ENCODE measurements around the gene GFOD1. TPM values are rescaled to one million over a fixed set of nuclear protein-coding genes. Genes with fewer than 3 reads are reported as not detected.

The GFOD1 gene
- total and polyA plus RNA-seq, 8 donors, result 1.4 to 2.7 (median 2.1) TPM

GRCh38 chr6:13369591-13369990, 117.8 kb downstream of the GFOD1 start:
- H3K27me3 ChIP-seq, result no peaks in the 10 kb centered on the region
- DNase-seq (no peak), FAIRE-seq (no peak), ATAC-seq (no peak)
- no peak for TF ChIP-seq CTCF (IDR thresholded peaks at IDR 0.05)
- H3K36me3 ChIP-seq, result no peaks in the 10 kb centered on the region
- no peak overlapping the region for H3K4me3 ChIP-seq
- intact Hi-C loops (cut with DNase I), result no loop called here
- peaks cover 0 to 4% (median 4%) of the 10 kb centered on the region in 3 donors for H3K4me1 ChIP-seq
- WGBS, 2 donors, result 0 to 86% methylated on average over 1 of the region's 1 CpG
- no peak overlapping the region for H3K27ac ChIP-seq
- no peaks in the 10 kb centered on the region for H3K9me3 ChIP-seq

DNA sequence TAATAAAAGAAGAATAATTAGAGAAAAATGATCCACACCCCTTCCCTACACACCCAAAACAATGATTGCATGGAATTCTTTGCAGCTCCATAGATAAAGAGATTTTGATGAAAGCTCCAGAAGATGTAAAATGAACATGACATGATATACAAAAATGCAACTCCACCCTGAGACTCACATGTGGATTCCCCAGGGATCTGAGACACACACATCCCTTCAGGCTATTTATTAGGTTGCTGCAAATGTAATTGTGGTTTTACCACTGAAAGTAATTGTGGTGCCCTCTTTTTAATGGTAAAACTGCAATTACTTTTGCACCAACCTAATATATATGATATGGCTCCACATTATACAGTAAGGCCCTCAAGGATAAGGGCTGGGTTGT, 118.7 kb downstream of the GFOD1 start:
- H3K9me3 ChIP-seq, result no peaks in the 10 kb centered on the region
- ATAC-seq, result no peak
- no peak overlapping the region for H3K4me3 ChIP-seq
- H3K27ac ChIP-seq, result no peak overlapping the region
- DNase-seq, result no peak
- H3K27me3 ChIP-seq, result no peaks in the 10 kb centered on the region
- H3K36me3 ChIP-seq, result no peaks in the 10 kb centered on the region
- FAIRE-seq, result no peak
- H3K4me1 ChIP-seq, result peaks cover 0 to 4% (median 4%) of the 10 kb centered on the region in 3 donors
- TF ChIP-seq CTCF (IDR thresholded peaks at IDR 0.05), result no peak
- intact Hi-C loops (cut with DNase I), result no loop called here

GRCh38 chr6:13368079-13368730, 119.2 kb downstream of the GFOD1 start:
- ATAC-seq (peak; percentile 48 to 91 (median 74)), DNase-seq (peak in 1 of 6 donors; percentile 10), FAIRE-seq (no peak)
- Histone ChIP-seq H3K36me3 (no peaks in the 10 kb centered on the region), H3K9me3 (no peaks in the 10 kb centered on the region), H3K4me3 (no peak overlapping the region), H3K27ac (no peak overlapping the region), H3K27me3 (no peaks in the 10 kb centered on the region), H3K4me1 (peaks cover 0 to 4% (median 4%) of the 10 kb centered on the region in 3 donors)
- TF ChIP-seq CTCF (IDR thresholded peaks at IDR 0.05), result no peak
- 40% methylated on average over 7 of the region's 7 CpGs for WGBS, 2 donors
- intact Hi-C loops (cut with DNase I), result no loop called here

GRCh38 chr6:13367396-13367795, 120.0 kb downstream of the GFOD1 start:
- ATAC-seq (no peak), FAIRE-seq (no peak), DNase-seq (no peak)
- TF ChIP-seq CTCF (IDR thresholded peaks at IDR 0.05), result no peak
- 56 to 60% methylated on average over 3 of the region's 3 CpGs for WGBS, 2 donors
- Histone ChIP-seq H3K9me3 (no peaks in the 10 kb centered on the region), H3K4me1 (peaks cover 0 to 4% (median 4%) of the 10 kb centered on the region in 3 donors), H3K27me3 (no peaks in the 10 kb centered on the region), H3K27ac (no peak overlapping the region), H3K4me3 (no peak overlapping the region), H3K36me3 (no peaks in the 10 kb centered on the region)
- intact Hi-C loops (cut with DNase I), result no loop called here

DNA sequence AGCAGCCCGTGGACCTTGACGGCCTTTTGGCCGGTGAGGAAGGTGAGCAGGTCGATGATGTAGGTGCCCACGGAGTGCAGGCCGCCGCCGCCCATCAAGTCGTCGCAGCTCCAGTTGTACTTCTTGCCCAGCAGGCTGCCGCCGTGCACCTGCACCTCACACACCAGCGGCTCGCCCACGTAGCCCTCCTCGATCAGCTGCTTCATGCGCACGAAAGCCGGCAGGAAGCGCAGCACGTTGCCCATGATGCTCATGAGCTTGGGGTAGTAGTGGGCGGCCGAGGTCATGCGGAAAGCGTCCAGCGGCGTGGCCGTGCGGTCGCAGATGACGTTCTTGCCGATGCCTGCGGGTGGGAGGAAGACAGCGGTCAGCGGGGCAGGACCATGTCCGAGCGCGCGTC, 122.1 kb downstream of the GFOD1 start:
- H3K36me3 ChIP-seq, result no peaks in the 10 kb centered on the region
- no peak for TF ChIP-seq CTCF (IDR thresholded peaks at IDR 0.05)
- 96 to 98% methylated on average over 39 of the region's 39 CpGs for WGBS, 2 donors
- DNase-seq (no peak), FAIRE-seq (no peak), ATAC-seq (no peak)
- peaks cover 0 to 4% (median 4%) of the 10 kb centered on the region in 3 donors for H3K4me1 ChIP-seq
- H3K4me3 ChIP-seq, result no peak overlapping the region
- intact Hi-C loops (cut with DNase I), result no loop called here
- no peaks in the 10 kb centered on the region for H3K9me3 ChIP-seq
- H3K27me3 ChIP-seq, result no peaks in the 10 kb centered on the region
- no peak overlapping the region for H3K27ac ChIP-seq
